Pulmonary artery endothelial cell (primary cell): ENCODE measurements around the gene PPP2R2C. TPM values are rescaled to one million over a fixed set of nuclear protein-coding genes. Genes with fewer than 3 reads are reported as not detected.

Experiments
- DNase-seq: peaks from one replicate; pipeline ENCODE4 v3.0.0-alpha.2; 2011; ENCODE audit warnings: low read depth, low spot score
- total RNA-seq: library from RNA; depleted of rRNA; stranded (reverse); fragments of >200 nt; gene quantifications from 2 replicates; pipeline ENCODE4 v1.2.3, GENCODE V29; 2014

The PPP2R2C gene
- total RNA-seq, 1 donor from 2014 or later = not detected

- no peak for DNase-seq
Observed at GRCh38 chr4:6313216-6313615, 159.2 kb downstream of the PPP2R2C start.

GRCh38 chr4:6309777-6310176 is 162.6 kb downstream of the PPP2R2C start:
- no peak for DNase-seq

GRCh38 chr4:6308899-6309643 is 163.3 kb downstream of the PPP2R2C start:
- no peak for DNase-seq

GRCh38 chr4:6307891-6308290 is 164.5 kb downstream of the PPP2R2C start:
- DNase-seq = no peak

GRCh38 chr4:6307230-6307629 is 165.2 kb downstream of the PPP2R2C start:
- no peak for DNase-seq

GRCh38 chr4:6306299-6306698 is 166.1 kb downstream of the PPP2R2C start:
- DNase-seq = no peak

GRCh38 chr4:6303943-6304342 is 168.5 kb downstream of the PPP2R2C start:
- DNase-seq = no peak

- no peak for DNase-seq
Observed at GRCh38 chr4:6302869-6303268, 169.5 kb downstream of the PPP2R2C start.

- DNase-seq = no peak
Observed at GRCh38 chr4:6301732-6302442, 170.5 kb downstream of the PPP2R2C start.

- no peak for DNase-seq
Observed at GRCh38 chr4:6301051-6301731, 171.2 kb downstream of the PPP2R2C start.

- no peak for DNase-seq
Observed at GRCh38 chr4:6300359-6300758, 172.1 kb downstream of the PPP2R2C start.

- no peak for DNase-seq
Observed at GRCh38 chr4:6299875-6300274, 172.5 kb downstream of the PPP2R2C start.

GRCh38 chr4:6298852-6299251 is 173.6 kb downstream of the PPP2R2C start:
- no peak for DNase-seq

- no peak for DNase-seq
Observed at GRCh38 chr4:6298035-6298434, 174.4 kb downstream of the PPP2R2C start.

GRCh38 chr4:6297266-6297815 is 175.1 kb downstream of the PPP2R2C start:
- no peak for DNase-seq

GRCh38 chr4:6296026-6296425 is 176.4 kb downstream of the PPP2R2C start:
- no peak for DNase-seq

- no peak for DNase-seq
Observed at GRCh38 chr4:6295495-6295894, 176.9 kb downstream of the PPP2R2C start.

GRCh38 chr4:6294705-6295421 is 177.6 kb downstream of the PPP2R2C start:
- no peak for DNase-seq

- DNase-seq = no peak
Observed at GRCh38 chr4:6293661-6294060, 178.8 kb downstream of the PPP2R2C start.

- no peak for DNase-seq
Observed at GRCh38 chr4:6293097-6293445, 179.3 kb downstream of the PPP2R2C start.

- DNase-seq = no peak
Observed at GRCh38 chr4:6292376-6293096, 179.9 kb downstream of the PPP2R2C start.
